IPS DF 6.9 (cell line): ENCODE measurements around the gene LSM3.

ENCODE experiments used
- DNase-seq: peaks from one replicate; pipeline ENCODE4 v3.0.0-alpha.2; 2013; ENCODE audit warnings: low read depth, low spot score
- H3K27ac ChIP-seq: one replicate; pipeline ENCODE4 v1.5.1; 2013; ENCODE audit warnings: low read length, control low read depth
- H3K27me3 ChIP-seq: 2 replicates; pipeline ENCODE4 v1.6.1; 2013; ENCODE audit warnings: mild to moderate bottlenecking, low read length; ENCODE audit not compliant: control insufficient read depth, insufficient read depth
- H3K36me3 ChIP-seq: 2 replicates; pipeline ENCODE4 v1.6.1; 2013; ENCODE audit warnings: low read length; ENCODE audit not compliant: control insufficient read depth, insufficient read depth
- H3K4me1 ChIP-seq: 2 replicates; pipeline ENCODE4 v1.6.1; 2013; ENCODE audit warnings: low read length; ENCODE audit not compliant: control insufficient read depth, insufficient read depth
- H3K4me3 ChIP-seq: 2 replicates; pipeline ENCODE4 v1.5.1; 2013; ENCODE audit warnings: mild to moderate bottlenecking, low read length
- H3K9me3 ChIP-seq: 2 replicates; pipeline ENCODE4 v1.6.1; 2013; ENCODE audit warnings: low read length, inconsistent platforms; ENCODE audit not compliant: control insufficient read depth, insufficient read depth
- WGBS: extraction: QIAGEN DNeasy Blood & Tissue Kit; methylation state at CpG from one replicate; pipeline ENCODE4 v1.1.7; 2013; ENCODE audit warnings: mixed read lengths, missing lambda C conversion rate; ENCODE audit not compliant: insufficient read length, insufficient coverage; 5-methylcytosine and 5-hydroxymethylcytosine counted together

LSM3 gene

GRCh38 chr3:14150491-14151230 lies 28.0 kb upstream of the LSM3 start:
- no CpG with 5 or more reads among the region's 9 CpGs for WGBS
- H3K36me3 ChIP-seq: peaks cover 22% of the 10 kb centered on the region
- H3K4me3 ChIP-seq: no peak overlapping the region
- H3K4me1 ChIP-seq: no peaks in the 10 kb centered on the region
- H3K27me3 ChIP-seq: no peaks in the 10 kb centered on the region
- no peak overlapping the region for H3K27ac ChIP-seq
- no peaks in the 10 kb centered on the region for H3K9me3 ChIP-seq
- DNase-seq: no peak

- no peak overlapping the region for H3K4me3 ChIP-seq
- H3K36me3 ChIP-seq: peaks cover 22% of the 10 kb centered on the region
- no CpG with 5 or more reads among the region's 12 CpGs for WGBS
- no peaks in the 10 kb centered on the region for H3K4me1 ChIP-seq
- no peaks in the 10 kb centered on the region for H3K9me3 ChIP-seq
- H3K27me3 ChIP-seq: no peaks in the 10 kb centered on the region
- no peak for DNase-seq
- H3K27ac ChIP-seq: no peak overlapping the region
Observed at GRCh38 chr3:14151471-14152083, 27.0 kb upstream of the LSM3 start.

DNA sequence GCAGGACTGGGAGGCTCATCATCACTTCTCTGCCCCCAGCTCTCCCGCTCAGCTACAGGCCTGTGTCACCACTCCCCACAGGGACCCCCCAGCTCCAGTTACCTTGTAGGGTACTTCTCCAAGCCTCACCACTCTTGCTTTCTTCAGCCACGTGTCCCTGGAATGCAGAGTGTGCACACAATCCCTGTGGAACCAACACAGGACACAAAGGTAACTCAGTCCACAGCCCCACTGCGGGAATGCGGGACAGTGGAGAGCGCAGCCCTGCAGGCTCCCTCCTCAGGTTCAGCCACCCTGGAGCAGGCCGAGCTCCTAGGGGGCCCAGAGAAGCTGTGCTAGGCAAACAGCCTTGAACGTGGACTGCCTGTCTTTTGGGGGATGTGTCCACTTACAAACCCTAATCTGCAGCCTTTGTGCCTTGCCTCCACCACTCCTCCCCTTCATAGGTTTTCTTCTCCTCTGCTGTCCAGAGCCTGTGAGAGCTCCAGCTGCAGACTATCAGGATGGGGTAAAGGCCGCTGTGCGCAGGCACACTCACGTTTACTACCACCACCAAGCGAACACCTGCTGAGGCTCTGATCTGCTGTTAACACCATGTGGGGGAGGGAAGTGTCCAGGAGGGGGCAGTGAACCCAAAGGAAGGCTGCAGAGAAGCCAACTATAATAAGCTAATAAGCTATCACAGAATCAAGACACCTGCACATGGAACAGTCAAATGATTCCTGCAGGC lies 26.2 kb upstream of the LSM3 start:
- Histone ChIP-seq H3K4me3 (no peak overlapping the region), H3K27ac (no peak overlapping the region), H3K27me3 (no peaks in the 10 kb centered on the region), H3K4me1 (no peaks in the 10 kb centered on the region), H3K36me3 (peaks cover 26% of the 10 kb centered on the region), H3K9me3 (no peaks in the 10 kb centered on the region)
- DNase-seq: no peak
- no CpG with 5 or more reads among the region's 11 CpGs for whole genome bisulfite sequencing

DNA sequence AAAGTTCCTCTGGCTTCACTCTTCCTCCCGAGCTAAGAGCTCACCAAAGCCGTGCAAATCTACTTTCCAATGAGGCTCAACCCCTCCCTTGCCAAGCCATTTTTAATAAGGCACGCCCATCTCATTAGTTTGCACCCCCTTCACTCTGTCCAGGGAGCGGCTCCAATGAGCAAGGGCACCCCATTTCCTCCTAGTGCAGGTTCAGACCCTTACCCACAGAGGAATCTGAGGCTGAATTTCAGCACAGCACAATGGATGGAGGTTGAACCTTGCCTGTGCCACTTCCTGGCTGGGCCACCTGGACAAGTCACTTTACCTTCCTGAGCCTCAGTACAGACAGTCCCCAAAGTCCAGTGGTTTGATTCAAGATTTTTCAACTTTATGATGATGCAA lies 25.7 kb upstream of the LSM3 start:
- no peaks in the 10 kb centered on the region for H3K4me1 ChIP-seq
- H3K36me3 ChIP-seq: peaks cover 27% of the 10 kb centered on the region
- H3K9me3 ChIP-seq: no peaks in the 10 kb centered on the region
- no peaks in the 10 kb centered on the region for H3K27me3 ChIP-seq
- DNase-seq: no peak
- H3K4me3 ChIP-seq: no peak overlapping the region
- no CpG with 5 or more reads among the region's 4 CpGs for WGBS
- no peak overlapping the region for H3K27ac ChIP-seq

DNA sequence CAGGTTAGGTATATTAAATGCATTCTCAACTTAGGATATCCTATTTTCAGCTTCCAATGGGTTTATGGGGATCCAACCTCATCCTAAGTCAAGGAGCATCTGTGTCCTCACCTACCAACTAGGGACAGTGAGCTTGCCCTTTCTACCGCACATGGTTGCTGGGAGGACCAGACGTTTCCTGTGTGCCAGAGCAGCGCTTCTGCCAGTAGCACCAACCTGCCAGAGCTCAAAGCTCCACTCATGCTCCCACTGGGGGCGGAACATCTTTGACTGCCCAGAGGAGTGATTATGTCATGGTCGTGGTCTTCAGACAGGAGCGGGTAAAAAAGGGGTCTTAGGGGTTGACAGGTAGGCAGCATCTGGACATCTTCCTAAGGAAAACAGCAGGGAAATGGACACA lies 25.0 kb upstream of the LSM3 start:
- DNase-seq: no peak
- no peak overlapping the region for H3K4me3 ChIP-seq
- no peaks in the 10 kb centered on the region for H3K4me1 ChIP-seq
- no CpG with 5 or more reads among the region's 6 CpGs for WGBS
- peaks cover 30% of the 10 kb centered on the region for H3K36me3 ChIP-seq
- no peaks in the 10 kb centered on the region for H3K27me3 ChIP-seq
- H3K9me3 ChIP-seq: no peaks in the 10 kb centered on the region
- H3K27ac ChIP-seq: no peak overlapping the region

- Histone ChIP-seq H3K4me3 (no peak overlapping the region), H3K27ac (no peak overlapping the region), H3K9me3 (no peaks in the 10 kb centered on the region), H3K27me3 (no peaks in the 10 kb centered on the region), H3K4me1 (no peaks in the 10 kb centered on the region), H3K36me3 (peaks cover 32% of the 10 kb centered on the region)
- DNase-seq: no peak
- WGBS: 100% methylated on average over 2 of the region's 5 CpGs
Observed at GRCh38 chr3:14154276-14154675, 24.3 kb upstream of the LSM3 start.

DNA sequence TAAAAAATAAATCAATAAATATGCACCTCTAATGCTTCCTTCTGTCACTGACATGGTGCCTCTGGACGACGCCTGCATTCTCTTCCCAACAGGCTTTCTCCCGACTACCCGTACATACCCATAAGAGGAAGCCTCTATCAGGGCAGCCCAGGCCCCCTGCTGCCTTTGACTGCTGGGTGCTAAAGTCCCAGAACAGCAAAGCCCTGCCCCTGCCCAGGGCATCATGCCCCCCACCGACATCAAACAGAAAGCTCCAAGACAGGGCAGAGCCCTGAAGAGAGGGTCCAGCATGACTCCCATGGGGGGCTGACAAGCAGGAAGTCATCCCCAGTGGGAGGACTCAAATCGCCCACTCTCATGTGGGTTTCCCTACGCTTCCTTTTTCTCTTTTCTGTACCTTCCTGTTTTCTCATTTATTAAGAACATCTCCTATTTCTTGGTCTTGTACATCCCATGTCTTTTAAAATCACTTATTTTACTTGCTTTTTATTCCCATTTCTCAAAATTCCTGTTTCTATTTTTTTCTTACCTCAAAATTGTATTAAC lies 23.6 kb upstream of the LSM3 start:
- Histone ChIP-seq H3K36me3 (peaks cover 35% of the 10 kb centered on the region), H3K4me1 (no peaks in the 10 kb centered on the region), H3K9me3 (no peaks in the 10 kb centered on the region), H3K27me3 (no peaks in the 10 kb centered on the region), H3K27ac (no peak overlapping the region), H3K4me3 (no peak overlapping the region)
- no peak for DNase-seq
- WGBS: no CpG with 5 or more reads among the region's 7 CpGs

GRCh38 chr3:14156201-14156600 lies 22.4 kb upstream of the LSM3 start:
- Histone ChIP-seq H3K36me3 (peaks cover 39% of the 10 kb centered on the region), H3K4me1 (no peaks in the 10 kb centered on the region)

GRCh38 chr3:14156843-14157561 lies 21.6 kb upstream of the LSM3 start:
- Histone ChIP-seq H3K4me1 (no peaks in the 10 kb centered on the region), H3K9me3 (no peaks in the 10 kb centered on the region; the same call in 1 of the 2 replicates), H3K4me3 (no peak overlapping the region), H3K36me3 (peaks cover 41% of the 10 kb centered on the region), H3K27me3 (no peaks in the 10 kb centered on the region), H3K27ac (no peak overlapping the region)
- no CpG with 5 or more reads among the region's 13 CpGs for WGBS
- DNase-seq: no peak

More at GRCh38 chr3:14156201-14156600, 22.4 kb upstream of the LSM3 start:
- DNase-seq: no peak
- H3K27me3 ChIP-seq: no peaks in the 10 kb centered on the region
- WGBS: no CpG with 5 or more reads among the region's 7 CpGs
- no peak overlapping the region for H3K4me3 ChIP-seq
- H3K27ac ChIP-seq: no peak overlapping the region
- H3K9me3 ChIP-seq: no peaks in the 10 kb centered on the region

GRCh38 chr3:14157951-14158350 lies 20.7 kb upstream of the LSM3 start:
- no peak for DNase-seq
- no CpG with 5 or more reads among the region's 9 CpGs for WGBS
- H3K36me3 ChIP-seq: peaks cover 34% of the 10 kb centered on the region
- no peaks in the 10 kb centered on the region; the same call in 1 of the 2 replicates for H3K9me3 ChIP-seq
- no peak overlapping the region for H3K4me3 ChIP-seq
- H3K4me1 ChIP-seq: no peaks in the 10 kb centered on the region
- H3K27ac ChIP-seq: no peak overlapping the region
- H3K27me3 ChIP-seq: no peaks in the 10 kb centered on the region
